MCF 10A (cell line): ENCODE measurements around the gene DACH1. TPM values are rescaled to one million over a fixed set of nuclear protein-coding genes. Genes with fewer than 3 reads are reported as not detected.

Experiments
- BruUV-seq: library from RNA; stranded (reverse); fragments of 400-500 nt; replicated peaks from 2 replicates; lab custom pipeline; 2021; lab: Mats Ljungman, UMichigan
- CTCF ChIA-PET: fragments of 300-600 bp; sonication (Branson Sonifier 250); formaldehyde crosslinking; extraction: SDS; loops from one replicate; lab custom pipeline; 2021; ENCODE audit warnings: antibody characterized with exemption, inconsistent platforms; lab: Yijun Ruan, JAX
- POLR2A ChIA-PET: fragments of 300-600, 350-650 bp; sonication (Branson Sonifier 250); formaldehyde crosslinking; extraction: SDS; loops from one replicate; lab custom pipeline; 2020; ENCODE audit warnings: antibody characterized with exemption, inconsistent platforms; lab: Yijun Ruan, JAX
- DNase-seq: peaks from one replicate; pipeline ENCODE4 v3.0.0-alpha.2; 2018; ENCODE audit not compliant: unreplicated experiment
- H3K27ac Mint-ChIP-seq: one replicate; pipeline ENCODE4 v1.8.0; 2022; ENCODE audit warnings: mild to moderate bottlenecking, low read depth, mixed read lengths; ENCODE audit not compliant: unreplicated experiment
- H3K27me3 Mint-ChIP-seq: one replicate; pipeline ENCODE4 v1.8.0; 2022; ENCODE audit warnings: mixed read lengths; ENCODE audit not compliant: insufficient read depth, unreplicated experiment
- H3K36me3 Mint-ChIP-seq: one replicate; pipeline ENCODE4 v1.8.0; 2022; ENCODE audit warnings: mild to moderate bottlenecking, moderate library complexity, mixed read lengths; ENCODE audit not compliant: insufficient read depth, unreplicated experiment
- H3K4me1 Mint-ChIP-seq: one replicate; pipeline ENCODE4 v1.8.0; 2022; ENCODE audit warnings: mixed read lengths; ENCODE audit not compliant: insufficient read depth, unreplicated experiment
- H3K4me3 Mint-ChIP-seq: one replicate; pipeline ENCODE4 v1.8.0; 2022; ENCODE audit warnings: mild to moderate bottlenecking, moderate library complexity, mixed read lengths; ENCODE audit not compliant: unreplicated experiment
- H3K9me3 Mint-ChIP-seq: one replicate; pipeline ENCODE4 v1.8.0; 2022; ENCODE audit warnings: mixed read lengths; ENCODE audit not compliant: unreplicated experiment
- CTCF ChIP-seq: fragments of 200-600 bp; IDR thresholded peaks from one replicate; pipeline ENCODE4 v1.8.0; 2022; ENCODE audit warnings: antibody characterized with exemption, mild to moderate bottlenecking; ENCODE audit not compliant: unreplicated experiment
- intact Hi-C: fragments of 100-400 bp; cut with micrococcal nuclease; formaldehyde crosslinking; loops from 2 replicates; pipeline ENCODE4 v1.14.1; 2022
- total RNA-seq: library from RNA; stranded (reverse); gene quantifications from 2 replicates; pipeline ENCODE4 v1.2.3, GENCODE V29; 2022

The DACH1 gene
- total RNA-seq, 1 experiment from 2014 or later = not detected

- ChIA-PET POLR2A (no interaction called here), CTCF (no interaction called here)
- H3K9me3 Mint-ChIP-seq = no peaks in the 10 kb centered on the region
- no peak for DNase-seq
- no peak for TF ChIP-seq CTCF
- H3K27ac Mint-ChIP-seq = no peak overlapping the region
- H3K36me3 Mint-ChIP-seq = no peaks in the 10 kb centered on the region
- no peak overlapping the region for H3K4me3 Mint-ChIP-seq
- H3K27me3 Mint-ChIP-seq = peaks cover 76% of the 10 kb centered on the region
- no peaks in the 10 kb centered on the region for H3K4me1 Mint-ChIP-seq
- BruUV-seq = no TSS peak
- intact Hi-C loops = no loop called here
Observed at GRCh38 chr13:71853725-71854124, 13.3 kb downstream of the DACH1 start.

- H3K9me3 Mint-ChIP-seq = no peaks in the 10 kb centered on the region
- no peak for TF ChIP-seq CTCF
- no peak for DNase-seq
- no peak overlapping the region for H3K4me3 Mint-ChIP-seq
- no TSS peak for BruUV-seq
- ChIA-PET CTCF (interaction anchor here (0.6 kb wide), 1 partner anchor 78 kb away, joined by 3 read pairs; no protein-coding TSS in a partner anchor), POLR2A (no interaction called here)
- H3K27ac Mint-ChIP-seq = no peak overlapping the region
- no peaks in the 10 kb centered on the region for H3K36me3 Mint-ChIP-seq
- H3K27me3 Mint-ChIP-seq = peaks cover 78% of the 10 kb centered on the region
- no peaks in the 10 kb centered on the region for H3K4me1 Mint-ChIP-seq
- intact Hi-C loops = no loop called here
Observed at GRCh38 chr13:71852736-71853135, 14.3 kb downstream of the DACH1 start.

- H3K4me1 Mint-ChIP-seq = no peaks in the 10 kb centered on the region
- H3K9me3 Mint-ChIP-seq = no peaks in the 10 kb centered on the region
- peaks cover 76% of the 10 kb centered on the region for H3K27me3 Mint-ChIP-seq
- no TSS peak for BruUV-seq
- CTCF ChIA-PET = interaction anchor here (0.6 kb wide), 1 partner anchor 370 kb away, joined by 4 read pairs; no protein-coding TSS in a partner anchor
- TF ChIP-seq CTCF = no peak
- no peak overlapping the region for H3K4me3 Mint-ChIP-seq
- intact Hi-C loops = no loop called here
- no peak overlapping the region for H3K27ac Mint-ChIP-seq
- POLR2A ChIA-PET = no interaction called here
- H3K36me3 Mint-ChIP-seq = no peaks in the 10 kb centered on the region
- DNase-seq = no peak
Observed at GRCh38 chr13:71851498-71852409, 15.2 kb downstream of the DACH1 start.

- ChIA-PET POLR2A (no interaction called here), CTCF (no interaction called here)
- no peaks in the 10 kb centered on the region for H3K9me3 Mint-ChIP-seq
- TF ChIP-seq CTCF = no peak
- H3K27me3 Mint-ChIP-seq = peaks cover 33% of the 10 kb centered on the region
- intact Hi-C loops = no loop called here
- no peaks in the 10 kb centered on the region for H3K36me3 Mint-ChIP-seq
- BruUV-seq = no TSS peak
- no peak overlapping the region for H3K27ac Mint-ChIP-seq
- no peak overlapping the region for H3K4me3 Mint-ChIP-seq
- DNase-seq = no peak
- no peaks in the 10 kb centered on the region for H3K4me1 Mint-ChIP-seq
Observed at GRCh38 chr13:71842003-71842402, 25.0 kb downstream of the DACH1 start.
